PC-3 (cell line): Measurements from ENCODE around the gene ATP5PB.

Source experiments
- EZH2 ChIP-seq: fragments of 300-600 bp; sonication (generic); IDR thresholded peaks from one replicate; pipeline ENCODE4 v1.6.1; 2017; ENCODE audit warnings: antibody characterized with exemption, mild to moderate bottlenecking, low read length; ENCODE audit not compliant: unreplicated experiment
- TF ChIP-seq, protein P1 (sequence below): fragments of 300-600 bp; sonication (generic); conservative IDR thresholded peaks from 2 replicates; pipeline ENCODE4 v1.5.1; 2017; ENCODE audit warnings: antibody characterized with exemption, low read depth, mild to moderate bottlenecking, low read length

DNA sequence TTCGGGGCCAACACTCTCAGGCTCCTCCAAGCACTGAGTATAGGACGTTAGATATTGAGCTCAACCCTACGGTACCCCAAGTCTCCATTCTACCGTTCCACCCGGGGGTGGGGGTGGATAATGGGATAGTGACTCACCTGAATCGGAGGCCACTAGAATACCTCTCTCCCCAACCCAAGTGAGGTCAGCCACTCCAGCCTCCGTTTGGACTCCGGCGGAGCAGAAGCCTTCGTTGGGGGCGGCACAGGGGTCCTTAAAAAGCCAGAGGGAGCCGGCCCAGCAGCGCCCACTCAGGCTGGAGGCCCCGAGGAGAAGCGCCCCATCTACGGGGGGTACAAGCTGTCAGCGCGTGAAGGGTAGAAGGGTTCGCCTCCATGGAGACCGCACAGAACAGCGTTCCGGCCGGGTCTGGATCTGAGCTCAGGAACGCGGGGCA, 764 bp upstream of the ATP5PB start:
- TF ChIP-seq, protein P1, sequence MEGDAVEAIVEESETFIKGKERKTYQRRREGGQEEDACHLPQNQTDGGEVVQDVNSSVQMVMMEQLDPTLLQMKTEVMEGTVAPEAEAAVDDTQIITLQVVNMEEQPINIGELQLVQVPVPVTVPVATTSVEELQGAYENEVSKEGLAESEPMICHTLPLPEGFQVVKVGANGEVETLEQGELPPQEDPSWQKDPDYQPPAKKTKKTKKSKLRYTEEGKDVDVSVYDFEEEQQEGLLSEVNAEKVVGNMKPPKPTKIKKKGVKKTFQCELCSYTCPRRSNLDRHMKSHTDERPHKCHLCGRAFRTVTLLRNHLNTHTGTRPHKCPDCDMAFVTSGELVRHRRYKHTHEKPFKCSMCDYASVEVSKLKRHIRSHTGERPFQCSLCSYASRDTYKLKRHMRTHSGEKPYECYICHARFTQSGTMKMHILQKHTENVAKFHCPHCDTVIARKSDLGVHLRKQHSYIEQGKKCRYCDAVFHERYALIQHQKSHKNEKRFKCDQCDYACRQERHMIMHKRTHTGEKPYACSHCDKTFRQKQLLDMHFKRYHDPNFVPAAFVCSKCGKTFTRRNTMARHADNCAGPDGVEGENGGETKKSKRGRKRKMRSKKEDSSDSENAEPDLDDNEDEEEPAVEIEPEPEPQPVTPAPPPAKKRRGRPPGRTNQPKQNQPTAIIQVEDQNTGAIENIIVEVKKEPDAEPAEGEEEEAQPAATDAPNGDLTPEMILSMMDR = no peak
- no peak for TF ChIP-seq EZH2
